Activated naive CD4-positive, alpha-beta T cell treated with anti-CD3 and anti-CD28 coated beads, Interleukin-2, amount 50 U/mL, for 24 hours (primary cell): Measurements from ENCODE around the gene CNGB1.
"Not testable (repeated sequence)": the region's sequence is repeated elsewhere in the genome, so short reads cannot be mapped to it uniquely, and the experiment has no call there.

ENCODE experiments used
- H3K27ac Mint-ChIP-seq: one replicate; pipeline ENCODE4 v1.8.0; 2021; ENCODE audit warnings: mild to moderate bottlenecking, mixed read lengths
- H3K27me3 Mint-ChIP-seq: one replicate; pipeline ENCODE4 v1.8.0; 2021; ENCODE audit warnings: mixed read lengths
- H3K36me3 Mint-ChIP-seq: one replicate; pipeline ENCODE4 v1.8.0; 2021; ENCODE audit warnings: mixed read lengths
- H3K4me1 Mint-ChIP-seq: one replicate; pipeline ENCODE4 v1.8.0; 2021; ENCODE audit warnings: mixed read lengths
- H3K4me3 Mint-ChIP-seq: one replicate; pipeline ENCODE4 v1.8.0; 2021; ENCODE audit warnings: mild to moderate bottlenecking, mixed read lengths
- H3K9me3 Mint-ChIP-seq: one replicate; pipeline ENCODE4 v1.8.0; 2021; ENCODE audit warnings: mixed read lengths

The CNGB1 gene

DNA sequence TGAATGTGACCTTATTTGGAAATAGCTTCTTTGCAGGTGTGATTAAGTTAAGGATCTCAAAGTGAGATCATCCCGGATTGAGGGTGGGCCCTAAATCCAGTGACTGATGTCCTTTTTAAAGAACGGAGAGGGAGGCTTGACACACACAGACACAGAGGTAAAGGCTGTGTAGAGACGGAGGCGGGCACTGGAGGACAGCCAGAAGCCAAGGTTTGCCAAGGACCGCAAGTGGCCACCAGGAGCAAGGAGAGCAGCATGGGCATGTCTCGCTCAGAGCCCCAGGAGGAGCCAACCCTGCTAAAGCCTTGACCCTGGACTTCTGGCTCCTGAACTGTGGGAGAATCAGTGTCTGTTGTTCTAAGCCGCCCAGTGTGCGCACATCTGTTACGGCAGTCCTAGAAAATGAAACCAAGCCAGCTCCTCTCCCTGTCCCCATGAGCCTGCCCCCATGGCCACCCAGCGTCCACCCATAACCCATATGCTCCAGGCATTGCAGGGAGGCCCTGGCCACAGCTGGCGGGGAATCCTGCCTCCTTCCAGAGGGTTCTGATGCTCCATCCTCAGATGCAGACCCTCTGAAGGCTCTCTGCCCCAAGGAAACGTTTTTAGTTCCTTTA, 15.2 kb downstream of the CNGB1 start:
- H3K4me3 Mint-ChIP-seq: no peak overlapping the region

DNA sequence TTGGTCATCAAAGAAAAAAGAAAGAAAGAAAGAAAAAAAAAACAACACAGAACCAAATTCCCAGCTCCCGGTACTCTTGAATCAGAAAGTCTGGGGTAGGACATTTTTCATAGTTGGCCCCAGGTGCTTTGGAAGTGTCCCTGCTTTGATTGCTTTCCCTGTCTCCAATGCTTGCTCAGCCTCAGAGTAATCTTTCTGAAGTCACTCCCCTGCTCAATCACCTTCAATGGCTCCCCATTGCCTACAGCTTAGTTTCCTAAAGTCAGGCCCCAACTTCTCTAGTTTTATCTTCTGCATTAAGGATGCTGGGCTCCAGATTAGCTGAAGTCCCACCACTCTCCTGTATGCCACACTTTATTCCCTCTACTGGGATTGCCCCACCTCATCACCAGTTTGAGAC, 17.1 kb downstream of the CNGB1 start:
- Mint-ChIP-seq H3K27me3 (no peaks in the 10 kb centered on the region), H3K4me3 (no peak overlapping the region), H3K27ac (no peak overlapping the region), H3K9me3 (no peaks in the 10 kb centered on the region), H3K4me1 (no peaks in the 10 kb centered on the region), H3K36me3 (no peaks in the 10 kb centered on the region)

More for the DNA sequence above, 15.2 kb downstream of the CNGB1 start:
- no peaks in the 10 kb centered on the region for H3K4me1 Mint-ChIP-seq
- no peak overlapping the region for H3K27ac Mint-ChIP-seq
- H3K36me3 Mint-ChIP-seq: no peaks in the 10 kb centered on the region
- H3K9me3 Mint-ChIP-seq: no peaks in the 10 kb centered on the region
- no peaks in the 10 kb centered on the region for H3K27me3 Mint-ChIP-seq

DNA sequence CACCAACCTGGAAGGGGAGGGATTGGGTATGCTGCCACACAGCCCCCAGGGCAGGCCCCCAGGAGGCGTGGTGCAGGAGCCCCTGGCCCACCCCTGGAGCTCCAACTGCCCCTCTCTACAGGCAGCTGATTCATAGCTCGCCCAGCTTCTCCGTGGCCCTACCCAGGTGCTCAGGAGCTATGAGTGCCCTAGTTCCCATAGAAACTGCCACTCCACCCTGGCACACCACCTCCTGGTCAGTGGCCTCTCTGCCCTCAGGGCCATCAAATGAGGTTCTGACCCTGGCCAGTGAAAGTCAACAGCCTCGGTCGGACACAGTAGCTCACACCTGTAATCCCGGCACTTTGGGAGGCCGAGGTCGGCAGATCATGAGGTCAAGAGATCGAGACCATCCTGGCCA, 18.0 kb downstream of the CNGB1 start:
- no peak overlapping the region for H3K27ac Mint-ChIP-seq
- no peaks in the 10 kb centered on the region for H3K9me3 Mint-ChIP-seq
- no peak overlapping the region for H3K4me3 Mint-ChIP-seq
- no peaks in the 10 kb centered on the region for H3K27me3 Mint-ChIP-seq
- H3K36me3 Mint-ChIP-seq: no peaks in the 10 kb centered on the region
- H3K4me1 Mint-ChIP-seq: no peaks in the 10 kb centered on the region

DNA sequence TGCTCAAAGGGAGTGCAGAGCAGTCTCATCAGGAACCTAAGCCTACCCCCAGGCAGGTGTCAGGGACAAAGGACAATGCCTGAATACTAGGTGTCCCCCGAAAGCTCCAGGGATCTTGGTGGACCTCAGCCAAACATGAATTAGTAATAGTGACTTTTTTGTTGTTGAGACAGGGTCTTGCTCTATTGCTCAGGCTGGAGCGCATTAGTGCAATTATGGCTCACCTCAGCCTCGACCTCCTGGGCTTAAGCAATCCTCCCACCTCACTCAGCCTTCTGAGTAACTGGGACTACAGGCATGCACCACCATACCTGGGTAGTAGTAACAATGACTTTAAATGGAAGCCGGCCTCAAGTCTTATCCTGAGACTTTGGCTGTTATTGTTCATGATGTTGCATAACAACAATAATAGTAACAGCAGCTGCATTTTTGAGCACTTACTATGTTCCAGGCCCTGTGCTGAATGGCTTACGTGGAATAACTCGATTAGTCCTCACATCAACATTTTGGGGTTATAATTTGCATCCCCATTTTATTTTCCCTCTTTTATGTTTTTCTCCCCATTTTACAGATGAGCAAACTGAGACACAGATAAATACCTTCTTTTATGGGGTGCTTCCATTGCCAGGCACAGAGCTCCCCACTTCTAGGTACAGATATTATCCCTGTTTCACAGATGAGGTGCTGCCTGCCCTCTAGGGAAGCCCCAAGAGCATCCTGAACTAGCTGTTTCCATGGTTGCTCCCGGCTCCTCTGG, 19.5 kb downstream of the CNGB1 start:
- Mint-ChIP-seq H3K4me3 (no peak overlapping the region), H3K36me3 (no peaks in the 10 kb centered on the region), H3K27ac (no peak overlapping the region), H3K9me3 (no peaks in the 10 kb centered on the region), H3K4me1 (no peaks in the 10 kb centered on the region), H3K27me3 (no peaks in the 10 kb centered on the region)

DNA sequence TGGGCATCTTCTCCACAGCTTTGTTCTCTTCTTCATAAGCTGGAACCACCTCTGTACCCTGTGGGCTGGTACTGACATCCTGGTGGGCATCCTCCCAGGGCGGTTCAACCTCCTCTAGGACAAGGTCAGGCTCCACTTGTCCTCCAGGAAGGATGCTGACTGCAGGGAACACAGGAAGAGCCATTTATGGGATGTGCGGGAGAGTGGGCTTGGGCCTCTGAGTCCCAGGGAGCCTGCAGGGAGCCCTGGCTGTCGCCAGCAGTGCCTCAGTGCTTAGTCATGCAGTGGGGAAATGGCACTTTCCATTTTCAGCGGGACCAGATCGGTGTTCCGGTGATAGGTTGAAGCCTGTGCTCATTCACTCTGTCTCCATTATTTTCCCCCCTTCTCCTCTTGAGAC, 20.5 kb downstream of the CNGB1 start:
- Mint-ChIP-seq H3K9me3 (no peaks in the 10 kb centered on the region), H3K27me3 (no peaks in the 10 kb centered on the region), H3K36me3 (no peaks in the 10 kb centered on the region), H3K4me3 (no peak overlapping the region), H3K27ac (no peak overlapping the region), H3K4me1 (no peaks in the 10 kb centered on the region)

DNA sequence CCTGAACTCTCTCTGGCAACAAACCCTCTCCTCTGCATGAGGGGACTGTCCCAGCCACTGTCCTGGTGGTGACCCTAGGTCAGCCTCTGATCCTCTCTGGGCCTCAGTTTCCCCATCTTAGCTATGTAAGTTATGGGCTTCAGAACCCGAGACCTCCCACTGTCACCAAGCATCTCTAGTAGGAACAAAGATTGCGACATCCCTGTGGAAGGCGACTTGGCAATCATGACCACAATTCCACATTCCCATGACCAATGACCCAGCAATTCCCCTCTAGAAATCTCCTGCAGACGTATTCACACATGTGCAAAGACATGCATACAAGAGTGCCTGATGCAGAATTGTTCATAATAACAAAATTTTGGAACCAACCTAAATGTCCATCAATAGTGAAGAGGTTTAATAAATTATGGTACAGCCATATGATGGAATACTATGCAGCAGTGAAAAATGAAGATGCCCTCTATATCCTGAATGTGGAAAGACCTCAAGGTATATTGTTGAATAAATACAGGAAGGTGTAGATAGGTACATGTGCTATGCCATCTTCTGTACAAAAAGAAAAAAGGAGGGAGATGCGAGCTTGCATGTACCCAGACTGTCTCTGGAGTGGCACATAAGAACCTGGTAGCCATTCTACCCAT, 21.2 kb downstream of the CNGB1 start:
- H3K36me3 Mint-ChIP-seq: no peaks in the 10 kb centered on the region
- no peak overlapping the region for H3K27ac Mint-ChIP-seq
- H3K4me3 Mint-ChIP-seq: no peak overlapping the region
- no peaks in the 10 kb centered on the region for H3K4me1 Mint-ChIP-seq
- no peaks in the 10 kb centered on the region for H3K9me3 Mint-ChIP-seq
- H3K27me3 Mint-ChIP-seq: no peaks in the 10 kb centered on the region

DNA sequence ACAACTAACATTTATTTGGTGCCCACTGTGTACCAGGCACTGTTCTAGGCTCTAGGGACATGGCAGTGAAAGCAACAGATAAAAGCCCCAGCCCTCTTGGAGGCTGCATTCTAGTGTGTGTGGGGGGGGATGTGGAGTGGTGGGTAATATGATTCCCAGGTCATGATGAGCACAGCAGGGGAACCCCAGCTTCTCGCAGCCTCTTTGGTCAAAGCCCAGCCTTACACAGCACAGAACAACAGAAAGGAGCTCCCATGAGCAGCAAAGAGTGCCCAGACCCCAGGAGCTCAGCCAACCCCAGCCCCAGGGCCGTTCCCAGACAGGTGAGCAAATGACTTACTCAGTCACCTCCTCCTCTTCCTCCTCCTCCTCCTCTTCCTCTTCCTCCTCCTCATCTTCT, 21.9 kb downstream of the CNGB1 start:
- Mint-ChIP-seq H3K4me1 (no peaks in the 10 kb centered on the region), H3K4me3 (no peak overlapping the region), H3K27me3 (no peaks in the 10 kb centered on the region), H3K27ac (no peak overlapping the region), H3K9me3 (no peaks in the 10 kb centered on the region), H3K36me3 (no peaks in the 10 kb centered on the region)

DNA sequence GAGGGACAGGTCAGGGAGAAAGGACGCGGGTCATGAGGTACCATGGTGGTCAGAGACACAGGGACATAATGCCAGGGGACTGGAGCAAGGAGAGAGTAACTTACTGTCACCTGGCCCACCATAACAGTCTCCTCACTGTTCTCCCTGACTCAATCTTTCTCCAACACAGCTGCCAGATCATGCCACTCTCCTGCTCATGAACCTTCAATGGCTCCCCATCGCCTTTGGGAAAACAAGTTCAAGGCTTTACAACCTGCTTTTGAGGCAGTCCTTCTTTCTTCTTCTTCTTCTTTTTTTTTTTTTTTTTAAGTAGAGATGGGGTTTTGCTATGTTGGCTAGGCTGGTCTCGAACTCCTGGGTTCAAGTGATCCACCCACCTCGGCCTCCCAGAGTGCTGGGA, 22.9 kb downstream of the CNGB1 start:
- no peak overlapping the region for H3K4me3 Mint-ChIP-seq
- H3K27ac Mint-ChIP-seq: no peak overlapping the region
- no peaks in the 10 kb centered on the region for H3K36me3 Mint-ChIP-seq
- H3K9me3 Mint-ChIP-seq: no peaks in the 10 kb centered on the region
- H3K27me3 Mint-ChIP-seq: no peaks in the 10 kb centered on the region
- H3K4me1 Mint-ChIP-seq: no peaks in the 10 kb centered on the region

DNA sequence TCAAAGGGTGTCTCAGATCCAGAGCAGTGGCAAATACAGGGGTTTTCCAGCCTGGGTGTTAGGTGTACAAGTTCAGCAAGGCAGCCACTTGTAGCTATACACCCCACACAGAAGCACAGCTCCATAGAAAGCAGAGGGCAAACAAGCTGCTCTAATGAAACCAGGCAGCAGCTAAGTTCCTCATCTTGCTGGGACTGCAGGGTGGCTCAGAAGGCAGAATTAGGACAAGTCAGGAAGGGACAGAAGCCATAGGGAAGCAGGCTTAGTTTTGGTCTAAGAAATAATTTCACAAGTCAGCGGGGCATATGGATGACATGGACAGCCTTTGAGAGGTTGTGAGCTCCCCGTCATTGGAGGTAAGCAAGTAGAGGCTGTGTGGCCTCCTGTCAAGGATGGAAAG, 23.7 kb downstream of the CNGB1 start:
- Mint-ChIP-seq H3K27ac (no peak overlapping the region), H3K4me1 (no peaks in the 10 kb centered on the region), H3K36me3 (no peaks in the 10 kb centered on the region), H3K27me3 (no peaks in the 10 kb centered on the region), H3K4me3 (no peak overlapping the region), H3K9me3 (no peaks in the 10 kb centered on the region)

DNA sequence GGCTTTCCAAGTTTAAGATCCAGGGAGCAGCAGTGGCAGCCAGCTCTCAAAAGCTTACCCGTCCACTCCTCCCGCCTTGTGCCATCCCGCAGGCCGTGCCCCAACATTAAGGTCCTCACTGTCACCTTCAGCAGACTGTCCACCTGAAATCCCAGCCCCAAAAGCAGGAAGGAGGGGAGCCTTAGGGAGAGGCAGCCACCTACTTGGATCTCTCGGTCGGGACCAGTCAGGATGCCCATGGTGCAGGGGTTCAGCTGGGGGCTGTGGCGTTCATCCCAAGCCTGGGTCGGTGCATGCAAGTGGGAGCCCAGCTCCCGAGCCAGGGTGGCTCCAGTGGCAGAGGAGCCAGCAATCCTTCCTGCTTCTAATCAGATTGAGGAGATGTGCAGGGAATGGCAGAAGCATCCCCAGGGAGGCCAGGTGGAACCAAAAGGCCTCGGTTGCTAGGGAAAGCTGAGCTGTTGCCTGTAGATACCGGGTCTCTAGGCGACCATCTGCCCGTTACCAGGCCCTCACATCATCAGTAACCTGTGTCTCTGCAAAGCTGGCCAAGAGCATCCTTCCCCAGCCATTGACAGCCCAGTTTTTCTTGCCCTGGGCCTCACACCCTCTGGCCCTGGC, 24.6 kb downstream of the CNGB1 start:
- no peaks in the 10 kb centered on the region for H3K36me3 Mint-ChIP-seq
- H3K4me1 Mint-ChIP-seq: no peaks in the 10 kb centered on the region
- H3K9me3 Mint-ChIP-seq: no peaks in the 10 kb centered on the region
- no peak overlapping the region for H3K4me3 Mint-ChIP-seq
- no peaks in the 10 kb centered on the region for H3K27me3 Mint-ChIP-seq
- H3K27ac Mint-ChIP-seq: no peak overlapping the region

DNA sequence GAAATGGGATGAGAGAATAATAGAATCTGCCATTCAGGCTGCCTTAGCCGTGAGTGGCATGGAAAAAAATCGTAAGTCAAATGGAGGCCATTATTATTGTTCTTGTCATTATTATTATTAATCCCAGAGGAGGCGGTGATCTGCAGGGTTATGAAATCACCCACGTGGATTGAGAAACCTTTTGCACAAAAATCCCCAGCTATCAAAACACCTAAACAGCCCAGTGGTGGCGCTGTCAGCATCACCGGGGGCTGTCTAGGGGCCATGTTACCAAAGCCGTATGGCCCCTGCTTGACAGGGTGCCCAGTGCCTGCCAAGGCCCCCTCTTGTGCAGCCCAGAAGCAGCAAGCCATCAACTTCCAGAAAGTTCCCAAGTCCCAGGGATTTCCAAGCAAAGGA, 25.2 kb downstream of the CNGB1 start:
- Mint-ChIP-seq H3K9me3 (no peaks in the 10 kb centered on the region), H3K27me3 (no peaks in the 10 kb centered on the region), H3K27ac (no peak overlapping the region), H3K4me3 (no peak overlapping the region), H3K36me3 (no peaks in the 10 kb centered on the region), H3K4me1 (no peaks in the 10 kb centered on the region)

DNA sequence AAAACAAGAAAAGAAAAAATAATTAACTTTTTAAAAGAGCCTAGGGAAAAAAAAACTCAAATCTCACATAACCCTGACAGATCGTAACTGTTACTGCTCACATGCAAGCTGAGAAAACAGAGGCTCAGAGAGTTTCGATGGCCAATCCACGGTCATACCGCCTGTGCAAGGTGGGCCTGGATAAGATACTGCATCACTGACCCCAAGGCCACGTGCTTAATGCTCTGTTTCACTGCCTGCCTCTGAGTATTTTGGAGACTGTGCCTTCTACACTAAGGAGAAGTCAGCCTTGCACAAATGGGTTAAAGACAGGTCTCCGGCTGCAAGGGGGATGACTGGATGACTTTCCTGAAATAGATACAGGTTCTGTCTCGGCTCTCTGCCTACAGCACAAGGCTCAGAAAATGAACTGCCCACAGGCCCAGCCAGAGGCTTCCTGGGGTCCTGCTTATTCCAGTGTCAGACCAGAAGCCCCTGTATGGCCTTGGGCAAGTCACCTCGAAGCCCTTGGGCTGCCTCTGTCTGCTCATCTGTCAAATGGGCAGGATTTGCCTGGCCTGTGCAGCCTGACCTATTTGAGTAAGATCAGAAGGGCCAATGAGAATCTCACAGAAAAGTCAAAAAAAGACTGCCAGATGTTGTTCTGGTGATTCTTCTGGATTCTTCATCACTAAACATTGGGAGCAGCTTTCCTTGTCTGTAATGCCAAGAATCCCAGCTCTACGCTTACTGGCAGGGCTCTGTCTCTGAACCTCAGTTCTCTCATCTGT, 25.8 kb downstream of the CNGB1 start:
- H3K27me3 Mint-ChIP-seq: no peaks in the 10 kb centered on the region
- H3K9me3 Mint-ChIP-seq: no peaks in the 10 kb centered on the region
- H3K4me1 Mint-ChIP-seq: no peaks in the 10 kb centered on the region
- no peak overlapping the region for H3K4me3 Mint-ChIP-seq
- H3K27ac Mint-ChIP-seq: no peak overlapping the region
- H3K36me3 Mint-ChIP-seq: no peaks in the 10 kb centered on the region

DNA sequence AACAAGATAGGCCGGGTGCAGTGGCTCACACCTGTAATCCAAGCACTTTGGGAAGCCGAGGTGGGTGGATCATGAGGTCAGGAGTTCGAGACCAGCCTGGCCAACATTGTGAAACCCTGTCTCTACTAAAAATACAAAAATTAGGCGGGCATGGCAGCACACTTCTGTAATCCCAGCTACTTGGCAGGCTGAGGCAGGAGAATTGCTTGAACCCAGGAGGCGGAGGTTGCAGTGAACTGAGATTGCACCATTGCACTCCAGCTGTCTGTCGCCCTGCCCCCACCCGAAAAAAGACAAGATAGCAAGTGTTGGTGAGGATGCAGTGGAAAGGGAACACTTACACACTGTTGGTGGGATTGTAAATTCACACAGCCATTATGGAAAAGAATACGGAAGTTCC, 27.5 kb downstream of the CNGB1 start:
- not testable (repeated sequence) for H3K4me3 Mint-ChIP-seq, H3K4me1 Mint-ChIP-seq, H3K27me3 Mint-ChIP-seq, H3K36me3 Mint-ChIP-seq, H3K27ac Mint-ChIP-seq, H3K9me3 Mint-ChIP-seq

DNA sequence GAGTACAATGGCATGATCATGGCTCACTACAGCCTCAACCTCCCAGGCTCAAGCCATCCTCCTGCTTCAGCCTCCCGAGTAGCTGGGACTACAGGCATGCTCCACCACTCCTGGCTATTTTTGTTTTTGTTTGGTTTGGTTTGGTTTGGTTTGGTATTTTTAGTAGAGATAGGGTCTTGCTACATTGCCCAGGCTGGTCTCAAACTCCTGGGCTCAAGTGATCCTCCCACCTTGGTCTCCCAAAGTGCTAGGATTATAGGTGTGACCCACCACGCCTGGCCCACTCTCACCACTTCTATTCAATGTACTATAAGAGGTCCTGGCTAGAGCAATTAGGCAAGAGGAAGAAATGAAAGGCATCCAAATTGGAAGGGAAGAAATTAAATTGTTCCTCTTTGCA, 29.0 kb downstream of the CNGB1 start:
- H3K36me3 Mint-ChIP-seq, H3K4me3 Mint-ChIP-seq: not testable (repeated sequence)

DNA sequence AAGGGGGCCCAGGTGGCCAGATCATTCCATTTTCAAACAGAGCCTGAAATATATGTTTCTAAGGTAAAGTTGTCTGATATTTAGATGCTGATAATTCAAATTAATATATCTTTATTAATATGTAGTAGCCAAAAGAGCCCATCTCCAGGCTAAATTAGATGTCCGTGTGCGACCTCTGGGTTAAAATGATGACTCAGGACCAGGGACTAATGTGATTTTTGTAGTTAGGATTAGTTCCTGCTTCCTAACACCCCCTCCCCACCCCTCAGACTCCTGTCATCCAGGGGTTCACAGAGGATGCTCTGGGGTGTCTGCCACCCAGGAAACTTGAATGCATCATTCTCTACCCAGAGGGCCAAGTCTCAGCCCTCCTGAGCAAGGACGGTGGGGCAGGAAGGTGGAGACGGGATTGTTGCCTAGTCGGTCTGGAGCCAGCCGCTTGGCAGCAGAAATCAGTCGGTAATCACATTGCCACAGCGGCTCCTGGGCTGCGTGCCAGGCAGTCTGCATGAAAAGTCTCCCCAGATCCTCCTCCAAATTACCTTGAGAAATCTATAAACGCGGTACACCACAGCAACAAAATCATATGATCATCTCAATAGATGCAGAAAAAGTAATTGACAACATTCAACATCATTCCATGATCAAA, 29.8 kb downstream of the CNGB1 start:
- Mint-ChIP-seq H3K36me3 (no peaks in the 10 kb centered on the region), H3K4me3 (no peak overlapping the region), H3K9me3 (no peaks in the 10 kb centered on the region), H3K27ac (no peak overlapping the region), H3K4me1 (no peaks in the 10 kb centered on the region), H3K27me3 (peaks cover 1% of the 10 kb centered on the region)

More for the DNA sequence above, 29.0 kb downstream of the CNGB1 start:
- H3K9me3 Mint-ChIP-seq, H3K27ac Mint-ChIP-seq, H3K27me3 Mint-ChIP-seq, H3K4me1 Mint-ChIP-seq: not testable (repeated sequence)
